Measurements from ENCODE around the gene PACRG. TPM values are rescaled to one million over a fixed set of nuclear protein-coding genes. Genes with fewer than 3 reads are reported as not detected.

PACRG gene
- total and polyA plus RNA-seq, 2 experiments from 2014 or later = 0.17 to 0.68 TPM

DNA sequence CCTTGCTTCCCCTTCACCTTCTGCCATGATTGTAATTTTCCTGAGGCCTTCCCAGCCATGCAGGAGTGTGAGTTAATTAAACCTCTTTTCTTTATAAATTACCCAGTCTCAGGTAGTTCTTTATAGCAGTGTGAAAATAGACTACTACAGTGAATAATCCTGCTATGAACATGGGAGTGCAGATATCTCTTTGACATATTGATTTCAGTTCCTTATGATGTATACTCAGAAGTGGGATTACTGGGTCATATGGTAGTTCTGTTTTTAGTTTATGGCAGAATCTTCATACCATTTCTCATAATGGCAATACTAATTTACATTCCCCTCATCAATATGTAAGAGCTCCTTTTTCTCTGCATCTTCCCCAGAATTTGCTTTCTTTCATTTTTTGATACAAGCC is 26.0 kb downstream of the PACRG start:
- no peaks in the 10 kb centered on the region for H3K79me2 ChIP-seq (replicated peaks; ENCODE audit: insufficient read depth)
- H3K36me3 ChIP-seq (ENCODE audit: insufficient read depth) = no peaks in the 10 kb centered on the region
- H3K27ac Mint-ChIP-seq = no peak overlapping the region
- no peaks in the 10 kb centered on the region for H3K9me2 ChIP-seq (ENCODE audit: insufficient read depth)
- H4K20me1 ChIP-seq (replicated peaks; ENCODE audit: insufficient read depth) = no peaks in the 10 kb centered on the region
- H3K4me1 ChIP-seq (ENCODE audit: insufficient read depth) = no peaks in the 10 kb centered on the region
- no peaks in the 10 kb centered on the region for H3K9me3 Mint-ChIP-seq
- H3K4me3 ChIP-seq = no peak overlapping the region
- H3K4me2 ChIP-seq = no peak overlapping the region
- no peak for DNase-seq (ENCODE audit: low spot score)
- no peaks in the 10 kb centered on the region for H3K36me3 Mint-ChIP-seq (ENCODE audit: low read depth)
- ATAC-seq = no peak
- no peak overlapping the region for H3K4me3 Mint-ChIP-seq
- H2AFZ ChIP-seq = no peak overlapping the region
- no peaks in the 10 kb centered on the region for H3K27me3 ChIP-seq (ENCODE audit: insufficient read depth)
- H3K27me3 Mint-ChIP-seq (ENCODE audit: insufficient read depth, low read depth, poor library complexity) = no peaks in the 10 kb centered on the region
- no peaks in the 10 kb centered on the region for H3F3A ChIP-seq (replicated peaks; ENCODE audit: low read depth)
- H3K4me1 Mint-ChIP-seq = no peaks in the 10 kb centered on the region
- H3K27ac ChIP-seq (ENCODE audit: low read depth) = no peak overlapping the region
- no peak for TF ChIP-seq CREB1 (CRISPR knock-in tag; IDR thresholded peaks at IDR 0.05; ENCODE audit: low read depth)
- TF ChIP-seq, protein P1, sequence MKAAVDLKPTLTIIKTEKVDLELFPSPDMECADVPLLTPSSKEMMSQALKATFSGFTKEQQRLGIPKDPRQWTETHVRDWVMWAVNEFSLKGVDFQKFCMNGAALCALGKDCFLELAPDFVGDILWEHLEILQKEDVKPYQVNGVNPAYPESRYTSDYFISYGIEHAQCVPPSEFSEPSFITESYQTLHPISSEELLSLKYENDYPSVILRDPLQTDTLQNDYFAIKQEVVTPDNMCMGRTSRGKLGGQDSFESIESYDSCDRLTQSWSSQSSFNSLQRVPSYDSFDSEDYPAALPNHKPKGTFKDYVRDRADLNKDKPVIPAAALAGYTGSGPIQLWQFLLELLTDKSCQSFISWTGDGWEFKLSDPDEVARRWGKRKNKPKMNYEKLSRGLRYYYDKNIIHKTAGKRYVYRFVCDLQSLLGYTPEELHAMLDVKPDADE (IDR thresholded peaks at IDR 0.05) = no peak
- no peak for TF ChIP-seq ZNF331 (CRISPR knock-in tag; IDR thresholded peaks at IDR 0.05; ENCODE audit: low read depth)
- no peak for TF ChIP-seq EZH2 (IDR thresholded peaks at IDR 0.05; ENCODE audit: low read depth, unreplicated experiment)
- TF ChIP-seq JUNB (IDR thresholded peaks at IDR 0.05; ENCODE audit: unreplicated experiment) = no peak
- TF ChIP-seq, protein P2, sequence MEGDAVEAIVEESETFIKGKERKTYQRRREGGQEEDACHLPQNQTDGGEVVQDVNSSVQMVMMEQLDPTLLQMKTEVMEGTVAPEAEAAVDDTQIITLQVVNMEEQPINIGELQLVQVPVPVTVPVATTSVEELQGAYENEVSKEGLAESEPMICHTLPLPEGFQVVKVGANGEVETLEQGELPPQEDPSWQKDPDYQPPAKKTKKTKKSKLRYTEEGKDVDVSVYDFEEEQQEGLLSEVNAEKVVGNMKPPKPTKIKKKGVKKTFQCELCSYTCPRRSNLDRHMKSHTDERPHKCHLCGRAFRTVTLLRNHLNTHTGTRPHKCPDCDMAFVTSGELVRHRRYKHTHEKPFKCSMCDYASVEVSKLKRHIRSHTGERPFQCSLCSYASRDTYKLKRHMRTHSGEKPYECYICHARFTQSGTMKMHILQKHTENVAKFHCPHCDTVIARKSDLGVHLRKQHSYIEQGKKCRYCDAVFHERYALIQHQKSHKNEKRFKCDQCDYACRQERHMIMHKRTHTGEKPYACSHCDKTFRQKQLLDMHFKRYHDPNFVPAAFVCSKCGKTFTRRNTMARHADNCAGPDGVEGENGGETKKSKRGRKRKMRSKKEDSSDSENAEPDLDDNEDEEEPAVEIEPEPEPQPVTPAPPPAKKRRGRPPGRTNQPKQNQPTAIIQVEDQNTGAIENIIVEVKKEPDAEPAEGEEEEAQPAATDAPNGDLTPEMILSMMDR (conservative IDR thresholded peaks at IDR 0.05; ENCODE audit: low read depth in 2 of 2) = no peak
- no peak for TF ChIP-seq EZH2phosphoT487 (IDR thresholded peaks at IDR 0.05; ENCODE audit: unreplicated experiment)
- no peak for TF ChIP-seq ZNF114 (CRISPR knock-in tag; IDR thresholded peaks at IDR 0.05)
- no peak for TF ChIP-seq NANOG (IDR thresholded peaks at IDR 0.05; ENCODE audit: borderline replicate concordance)
- TF ChIP-seq, protein P3, sequence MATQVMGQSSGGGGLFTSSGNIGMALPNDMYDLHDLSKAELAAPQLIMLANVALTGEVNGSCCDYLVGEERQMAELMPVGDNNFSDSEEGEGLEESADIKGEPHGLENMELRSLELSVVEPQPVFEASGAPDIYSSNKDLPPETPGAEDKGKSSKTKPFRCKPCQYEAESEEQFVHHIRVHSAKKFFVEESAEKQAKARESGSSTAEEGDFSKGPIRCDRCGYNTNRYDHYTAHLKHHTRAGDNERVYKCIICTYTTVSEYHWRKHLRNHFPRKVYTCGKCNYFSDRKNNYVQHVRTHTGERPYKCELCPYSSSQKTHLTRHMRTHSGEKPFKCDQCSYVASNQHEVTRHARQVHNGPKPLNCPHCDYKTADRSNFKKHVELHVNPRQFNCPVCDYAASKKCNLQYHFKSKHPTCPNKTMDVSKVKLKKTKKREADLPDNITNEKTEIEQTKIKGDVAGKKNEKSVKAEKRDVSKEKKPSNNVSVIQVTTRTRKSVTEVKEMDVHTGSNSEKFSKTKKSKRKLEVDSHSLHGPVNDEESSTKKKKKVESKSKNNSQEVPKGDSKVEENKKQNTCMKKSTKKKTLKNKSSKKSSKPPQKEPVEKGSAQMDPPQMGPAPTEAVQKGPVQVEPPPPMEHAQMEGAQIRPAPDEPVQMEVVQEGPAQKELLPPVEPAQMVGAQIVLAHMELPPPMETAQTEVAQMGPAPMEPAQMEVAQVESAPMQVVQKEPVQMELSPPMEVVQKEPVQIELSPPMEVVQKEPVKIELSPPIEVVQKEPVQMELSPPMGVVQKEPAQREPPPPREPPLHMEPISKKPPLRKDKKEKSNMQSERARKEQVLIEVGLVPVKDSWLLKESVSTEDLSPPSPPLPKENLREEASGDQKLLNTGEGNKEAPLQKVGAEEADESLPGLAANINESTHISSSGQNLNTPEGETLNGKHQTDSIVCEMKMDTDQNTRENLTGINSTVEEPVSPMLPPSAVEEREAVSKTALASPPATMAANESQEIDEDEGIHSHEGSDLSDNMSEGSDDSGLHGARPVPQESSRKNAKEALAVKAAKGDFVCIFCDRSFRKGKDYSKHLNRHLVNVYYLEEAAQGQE (IDR thresholded peaks at IDR 0.05; ENCODE audit: unreplicated experiment) = no peak
- TF ChIP-seq STAT1 (IDR thresholded peaks at IDR 0.05; ENCODE audit: unreplicated experiment) = no peak
- no peak for TF ChIP-seq POLR2AphosphoS5 (IDR thresholded peaks at IDR 0.05; ENCODE audit: low read depth)
- TF ChIP-seq, protein P4, sequence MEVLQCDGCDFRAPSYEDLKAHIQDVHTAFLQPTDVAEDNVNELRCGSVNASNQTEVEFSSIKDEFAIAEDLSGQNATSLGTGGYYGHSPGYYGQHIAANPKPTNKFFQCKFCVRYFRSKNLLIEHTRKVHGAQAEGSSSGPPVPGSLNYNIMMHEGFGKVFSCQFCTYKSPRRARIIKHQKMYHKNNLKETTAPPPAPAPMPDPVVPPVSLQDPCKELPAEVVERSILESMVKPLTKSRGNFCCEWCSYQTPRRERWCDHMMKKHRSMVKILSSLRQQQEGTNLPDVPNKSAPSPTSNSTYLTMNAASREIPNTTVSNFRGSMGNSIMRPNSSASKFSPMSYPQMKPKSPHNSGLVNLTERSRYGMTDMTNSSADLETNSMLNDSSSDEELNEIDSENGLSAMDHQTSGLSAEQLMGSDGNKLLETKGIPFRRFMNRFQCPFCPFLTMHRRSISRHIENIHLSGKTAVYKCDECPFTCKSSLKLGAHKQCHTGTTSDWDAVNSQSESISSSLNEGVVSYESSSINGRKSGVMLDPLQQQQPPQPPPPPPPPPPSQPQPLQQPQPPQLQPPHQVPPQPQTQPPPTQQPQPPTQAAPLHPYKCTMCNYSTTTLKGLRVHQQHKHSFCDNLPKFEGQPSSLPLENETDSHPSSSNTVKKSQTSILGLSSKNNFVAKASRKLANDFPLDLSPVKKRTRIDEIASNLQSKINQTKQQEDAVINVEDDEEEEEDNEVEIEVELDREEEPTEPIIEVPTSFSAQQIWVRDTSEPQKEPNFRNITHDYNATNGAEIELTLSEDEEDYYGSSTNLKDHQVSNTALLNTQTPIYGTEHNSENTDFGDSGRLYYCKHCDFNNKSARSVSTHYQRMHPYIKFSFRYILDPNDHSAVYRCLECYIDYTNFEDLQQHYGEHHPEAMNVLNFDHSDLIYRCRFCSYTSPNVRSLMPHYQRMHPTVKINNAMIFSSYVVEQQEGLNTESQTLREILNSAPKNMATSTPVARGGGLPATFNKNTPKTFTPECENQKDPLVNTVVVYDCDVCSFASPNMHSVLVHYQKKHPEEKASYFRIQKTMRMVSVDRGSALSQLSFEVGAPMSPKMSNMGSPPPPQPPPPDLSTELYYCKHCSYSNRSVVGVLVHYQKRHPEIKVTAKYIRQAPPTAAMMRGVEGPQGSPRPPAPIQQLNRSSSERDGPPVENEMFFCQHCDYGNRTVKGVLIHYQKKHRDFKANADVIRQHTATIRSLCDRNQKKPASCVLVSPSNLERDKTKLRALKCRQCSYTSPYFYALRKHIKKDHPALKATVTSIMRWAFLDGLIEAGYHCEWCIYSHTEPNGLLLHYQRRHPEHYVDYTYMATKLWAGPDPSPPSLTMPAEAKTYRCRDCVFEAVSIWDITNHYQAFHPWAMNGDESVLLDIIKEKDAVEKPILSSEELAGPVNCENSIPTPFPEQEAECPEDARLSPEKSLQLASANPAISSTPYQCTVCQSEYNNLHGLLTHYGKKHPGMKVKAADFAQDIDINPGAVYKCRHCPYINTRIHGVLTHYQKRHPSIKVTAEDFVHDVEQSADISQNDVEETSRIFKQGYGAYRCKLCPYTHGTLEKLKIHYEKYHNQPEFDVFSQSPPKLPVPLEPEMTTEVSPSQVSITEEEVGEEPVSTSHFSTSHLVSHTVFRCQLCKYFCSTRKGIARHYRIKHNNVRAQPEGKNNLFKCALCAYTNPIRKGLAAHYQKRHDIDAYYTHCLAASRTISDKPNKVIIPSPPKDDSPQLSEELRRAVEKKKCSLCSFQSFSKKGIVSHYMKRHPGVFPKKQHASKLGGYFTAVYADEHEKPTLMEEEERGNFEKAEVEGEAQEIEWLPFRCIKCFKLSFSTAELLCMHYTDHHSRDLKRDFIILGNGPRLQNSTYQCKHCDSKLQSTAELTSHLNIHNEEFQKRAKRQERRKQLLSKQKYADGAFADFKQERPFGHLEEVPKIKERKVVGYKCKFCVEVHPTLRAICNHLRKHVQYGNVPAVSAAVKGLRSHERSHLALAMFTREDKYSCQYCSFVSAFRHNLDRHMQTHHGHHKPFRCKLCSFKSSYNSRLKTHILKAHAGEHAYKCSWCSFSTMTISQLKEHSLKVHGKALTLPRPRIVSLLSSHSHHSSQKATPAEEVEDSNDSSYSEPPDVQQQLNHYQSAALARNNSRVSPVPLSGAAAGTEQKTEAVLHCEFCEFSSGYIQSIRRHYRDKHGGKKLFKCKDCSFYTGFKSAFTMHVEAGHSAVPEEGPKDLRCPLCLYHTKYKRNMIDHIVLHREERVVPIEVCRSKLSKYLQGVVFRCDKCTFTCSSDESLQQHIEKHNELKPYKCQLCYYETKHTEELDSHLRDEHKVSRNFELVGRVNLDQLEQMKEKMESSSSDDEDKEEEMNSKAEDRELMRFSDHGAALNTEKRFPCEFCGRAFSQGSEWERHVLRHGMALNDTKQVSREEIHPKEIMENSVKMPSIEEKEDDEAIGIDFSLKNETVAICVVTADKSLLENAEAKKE (CRISPR knock-in tag; IDR thresholded peaks at IDR 0.05) = no peak
